NOMO-1 (cell line): ENCODE measurements around the gene IPO9.
"Not testable (repeated sequence)": the region's sequence is repeated elsewhere in the genome, so short reads cannot be mapped to it uniquely, and the experiment has no call there.

ENCODE experiments used
- DNase-seq, 2 experiments: peaks; one replicate each; lab custom pipeline; 2025; ENCODE audit not compliant: unreplicated experiment in 2 of 2; lab: John Stamatoyannopoulos, UW

The IPO9 gene

GRCh38 chr1:201845331-201846083, 16.6 kb downstream of the IPO9 start:
- DNase-seq = no peak

GRCh38 chr1:201847150-201847549, 18.2 kb downstream of the IPO9 start:
- DNase-seq = no peak

- no peak for DNase-seq
Measured at GRCh38 chr1:201848230-201848629, 19.3 kb downstream of the IPO9 start.

GRCh38 chr1:201849372-201850052, 20.6 kb downstream of the IPO9 start:
- DNase-seq = no peak

GRCh38 chr1:201850053-201850397, 21.1 kb downstream of the IPO9 start:
- DNase-seq = no peak

GRCh38 chr1:201851949-201852348, 23.0 kb downstream of the IPO9 start:
- DNase-seq = no peak

- not testable (repeated sequence) for DNase-seq
Measured at GRCh38 chr1:201856722-201857121, 27.8 kb downstream of the IPO9 start.

- no peak for DNase-seq
Measured at GRCh38 chr1:201859424-201859823, 30.5 kb downstream of the IPO9 start.

GRCh38 chr1:201861448-201861847, 32.5 kb downstream of the IPO9 start:
- no peak for DNase-seq

- DNase-seq = no peak
Measured at GRCh38 chr1:201870397-201870796, 41.4 kb downstream of the IPO9 start.

- DNase-seq = no peak
Measured at GRCh38 chr1:201874672-201875071, 45.7 kb downstream of the IPO9 start.

GRCh38 chr1:201876148-201876818, 47.3 kb downstream of the IPO9 start:
- no peak for DNase-seq

- DNase-seq = peak in 1 of 2 experiments; percentile 33
Measured at GRCh38 chr1:201877877-201878401, 49.0 kb downstream of the IPO9 start.

- peak; percentile 29 to 35 for DNase-seq
Measured at GRCh38 chr1:201880928-201881571, 52.1 kb downstream of the IPO9 start.

- DNase-seq = no peak
Measured at GRCh38 chr1:201881617-201882016, 52.7 kb downstream of the IPO9 start.

- DNase-seq = peak; percentile 71 to 97
Measured at GRCh38 chr1:201882665-201883132, 53.7 kb downstream of the IPO9 start.

- no peak for DNase-seq
Measured at GRCh38 chr1:201883266-201883665, 54.3 kb downstream of the IPO9 start.

- peak; percentile 55 to 76 for DNase-seq
Measured at GRCh38 chr1:201883786-201884185, 54.8 kb downstream of the IPO9 start.

- no peak for DNase-seq
Measured at GRCh38 chr1:201884425-201884824, 55.5 kb downstream of the IPO9 start.

GRCh38 chr1:201885531-201886075, 56.6 kb downstream of the IPO9 start:
- DNase-seq = no peak
